K562 (cell line): Measurements from ENCODE around the gene MTG2.

Experiments used
- ADNP ChIP-seq: fragments of 200-800 bp; sonication (Bioruptor generic); IDR thresholded peaks from 2 replicates; pipeline ENCODE4 v1.6.1; 2016; ENCODE audit warnings: missing genetic modification characterization, missing compliant biosample characterization
- BRF2 ChIP-seq: IDR thresholded peaks from 3 replicates; pipeline ENCODE4 v1.6.1; 2011; ENCODE audit warnings: borderline replicate concordance, mild to moderate bottlenecking; ENCODE audit not compliant: insufficient read length, insufficient read depth
- MYC ChIP-seq, 2 experiments: fragments of 250-450 bp in 1 of 2; sonication (Bioruptor Pico) in 1 of 2; IDR thresholded peaks; 2 replicates each; pipeline versions ENCODE4 v1.5.1 to v1.6.1; 2012 to 2021; ENCODE audit warnings: low read depth in 2 of 2, borderline replicate concordance in 1 of 2, improper control_type of control experiment in 1 of 2, low read length in 1 of 2, mild to moderate bottlenecking in 1 of 2, moderate library complexity in 1 of 2

GRCh38 chr20:62239278-62239879, 56.6 kb downstream of the MTG2 start:
- no peak for TF ChIP-seq ADNP
- TF ChIP-seq MYC (IDR thresholded peaks at IDR 0.05; ENCODE audit: low read depth, low read length) = no peak
- TF ChIP-seq MYC (CRISPR knock-in tag; IDR thresholded peaks at IDR 0.05; ENCODE audit: borderline replicate concordance, low read depth) = no peak
- no peak for TF ChIP-seq BRF2
